HG03108 (cell line): ENCODE data around the gene DYSF.

Experiments
- ATAC-seq: cut with Tn5 transposase; IDR thresholded peaks from one replicate; pipeline ENCODE4 v1.9.1; 2021; ENCODE audit warnings: moderate library complexity; ENCODE audit not compliant: unreplicated experiment

Gene DYSF

GRCh38 chr2:71669058-71669456, 215.7 kb downstream of the DYSF start:
- ATAC-seq = no peak

- ATAC-seq = no peak
Observed at GRCh38 chr2:71669628-71670429, 216.5 kb downstream of the DYSF start.

- no peak for ATAC-seq
Observed at GRCh38 chr2:71670430-71670795, 217.1 kb downstream of the DYSF start.

- ATAC-seq = no peak
Observed at GRCh38 chr2:71671203-71671854, 218.0 kb downstream of the DYSF start.

GRCh38 chr2:71671895-71672825, 218.8 kb downstream of the DYSF start:
- no peak for ATAC-seq

GRCh38 chr2:71672826-71673795, 219.8 kb downstream of the DYSF start:
- ATAC-seq = no peak

- ATAC-seq = no peak
Observed at GRCh38 chr2:71674158-71674851, 220.9 kb downstream of the DYSF start.

GRCh38 chr2:71675296-71675695, 221.9 kb downstream of the DYSF start:
- no peak for ATAC-seq

- no peak for ATAC-seq
Observed at GRCh38 chr2:71678874-71679273, 225.5 kb downstream of the DYSF start.

- no peak for ATAC-seq
Observed at GRCh38 chr2:71679491-71679890, 226.1 kb downstream of the DYSF start.

GRCh38 chr2:71680925-71681324, 227.6 kb downstream of the DYSF start:
- no peak for ATAC-seq

GRCh38 chr2:71681626-71682025, 228.3 kb downstream of the DYSF start:
- ATAC-seq = no peak

- no peak for ATAC-seq
Observed at GRCh38 chr2:71682341-71682740, 229.0 kb downstream of the DYSF start.

- ATAC-seq = no peak
Observed at GRCh38 chr2:71683070-71683469, 229.7 kb downstream of the DYSF start.

- ATAC-seq = no peak
Observed at GRCh38 chr2:71683666-71684065, 230.3 kb downstream of the DYSF start.

GRCh38 chr2:71684226-71685072, 231.1 kb downstream of the DYSF start:
- ATAC-seq = no peak

- no peak for ATAC-seq
Observed at GRCh38 chr2:71685073-71685848, 231.9 kb downstream of the DYSF start.
